HepG2 (cell line): Measurements from ENCODE around the gene ACVR1B. TPM values are rescaled to one million over a fixed set of nuclear protein-coding genes. Genes with fewer than 3 reads are reported as not detected.

ENCODE experiments used
- ATAC-seq: fragments of 200-7000 bp; cut with Tn5 transposase; 3 replicates; pipeline ENCODE4 v1.9.1; 2020; ENCODE audit warnings: mild to moderate bottlenecking, moderate library complexity
- BruUV-seq: library from RNA; stranded (reverse); fragments of 400-500 nt; replicated peaks from 2 replicates; lab custom pipeline; 2021; lab: Mats Ljungman, UMichigan
- CTCF ChIA-PET: fragments of 300-600 bp; formaldehyde crosslinking; extraction: SDS; loops from one replicate; lab custom pipeline; 2021; ENCODE audit warnings: low total read pairs, inconsistent platforms, low intra/inter-chr PET ratio; lab: Yijun Ruan, JAX
- POLR2A ChIA-PET: fragments of 350-600 bp; sonication (Branson Sonifier 250); formaldehyde crosslinking; loops from one replicate; lab custom pipeline; 2020; ENCODE audit warnings: antibody characterized with exemption, inconsistent platforms; lab: Yijun Ruan, JAX
- DNase-seq: peaks from one replicate; pipeline ENCODE4 v3.0.0-alpha.2; 2015; ENCODE audit warnings: low spot score
- FAIRE-seq: peaks from 3 replicates; lab custom pipeline; 2011; peaks lifted over from hg19 to GRCh38; lab: Jason Lieb, UNC
- H2AFZ ChIP-seq: one replicate; pipeline ENCODE4 v1.6.1; 2011; ENCODE audit warnings: low read length, inconsistent platforms
- H3K27ac ChIP-seq: fragments of 300-600 bp; 3 replicates; pipeline ENCODE4 v1.8.0; 2011; ENCODE audit warnings: mixed run types, mild to moderate bottlenecking, mixed read lengths, low read length, inconsistent platforms; ENCODE audit not compliant: insufficient read depth; ENCODE audit errors: extremely low read length
- H3K27me3 ChIP-seq, 2 experiments: fragments of 200-600 bp in 1 of 2; 2 replicates in 1 of 2; 3 replicates in 1 of 2; pipeline versions ENCODE4 v1.6.0 to v1.8.0; 2011; ENCODE audit warnings: low read length in 2 of 2, mild to moderate bottlenecking in 2 of 2, moderate library complexity in 2 of 2, inconsistent platforms in 1 of 2; ENCODE audit not compliant: insufficient read depth in 2 of 2, control insufficient read depth in 1 of 2
- H3K36me3 ChIP-seq, 2 experiments: fragments of 200-600 bp in 1 of 2; replicated peaks in 1 of 2; 2 replicates in 1 of 2; 3 replicates in 1 of 2; pipeline versions ENCODE4 v1.5.1 to v1.8.0; 2011; ENCODE audit warnings: low read length in 2 of 2, inconsistent platforms in 1 of 2; ENCODE audit not compliant: insufficient read depth in 2 of 2, control insufficient read depth in 1 of 2
- H3K4me1 ChIP-seq: 2 replicates; pipeline ENCODE4 v1.5.1; 2012; ENCODE audit warnings: low read length, inconsistent platforms; ENCODE audit not compliant: insufficient read depth
- H3K4me2 ChIP-seq: 2 replicates; pipeline ENCODE4 v1.6.0; 2011; ENCODE audit warnings: low read depth, low read length, inconsistent platforms
- H3K4me3 ChIP-seq, 3 experiments: fragments of 200-600 bp in 1 of 3; sonication (generic), shearing (Covaris generic) in 1 of 3; replicated peaks in 1 of 3; 2 replicates each; pipeline ENCODE4 v1.5.1; 2011 to 2016; ENCODE audit warnings: low read length in 3 of 3, inconsistent platforms in 2 of 3, low read depth in 2 of 3, mild to moderate bottlenecking in 2 of 3, control low read depth in 1 of 3, mixed read lengths in 1 of 3; ENCODE audit not compliant: insufficient read depth in 1 of 3
- H3K79me2 ChIP-seq: one replicate; pipeline ENCODE4 v1.6.1; 2011; ENCODE audit warnings: low read length, inconsistent platforms; ENCODE audit not compliant: insufficient read depth
- H3K9ac ChIP-seq: 2 replicates; pipeline ENCODE4 v1.6.0; 2011; ENCODE audit warnings: mild to moderate bottlenecking, low read depth, low read length, inconsistent platforms; ENCODE audit not compliant: insufficient read depth
- H3K9me3 ChIP-seq: 2 replicates; pipeline ENCODE4 v1.5.1; 2012; ENCODE audit warnings: mild to moderate bottlenecking, low read length
- H4K20me1 ChIP-seq: 2 replicates; pipeline ENCODE4 v1.6.0; 2011; ENCODE audit warnings: inconsistent platforms, mild to moderate bottlenecking, low read length, moderate library complexity; ENCODE audit not compliant: insufficient read depth
- CEBPB ChIP-seq: IDR thresholded peaks from 2 replicates; pipeline ENCODE4 v1.6.1; 2011; ENCODE audit warnings: low read depth, low read length, improper control_type of control experiment, borderline replicate concordance
- PRDM10 ChIP-seq: sonication (generic); formaldehyde crosslinking; IDR thresholded peaks from 2 replicates; pipeline ENCODE4 v1.4.0; 2020; ENCODE audit warnings: low read depth, missing genetic modification reagents
- ZNF136 ChIP-seq: sonication (generic); formaldehyde crosslinking; IDR thresholded peaks from 2 replicates; pipeline ENCODE4 v1.8.1; 2022; ENCODE audit warnings: low read depth, mild to moderate bottlenecking, moderate library complexity, missing genetic modification reagents
- ZNF331 ChIP-seq: sonication (generic); formaldehyde crosslinking; IDR thresholded peaks from 2 replicates; pipeline ENCODE4 v1.4.0; 2020; ENCODE audit warnings: missing genetic modification reagents
- ZNF777 ChIP-seq: sonication (generic); formaldehyde crosslinking; IDR thresholded peaks from 2 replicates; pipeline ENCODE4 v1.4.0; 2020; ENCODE audit warnings: missing genetic modification reagents
- WGBS: methylation state at CpG from one replicate; pipeline ENCODE4 v1.1.6; 2017; ENCODE audit warnings: low lambda C conversion rate; 5-methylcytosine and 5-hydroxymethylcytosine counted together
- in situ Hi-C: cut with HindIII; loops from 2 replicates; pipeline ENCODE4 v1.10.0; 2017; ENCODE audit warnings: low pct_unique_long_range_greater_than_20kb; ENCODE audit not compliant: extremely low pct_ligation_motif_present
- intact Hi-C: fragments of 100-400 bp; cut with micrococcal nuclease; formaldehyde crosslinking; loops from one replicate; pipeline ENCODE4 v1.10.0; 2022; ENCODE audit not compliant: unreplicated experiment
- polyA plus RNA-seq, 8 experiments: library from polyadenylated mRNA; depleted of rRNA in 3 of 8; stranded (reverse) in 7 of 8; unstranded in 1 of 8; fragments of >200 nt; fragmentation: Illumina TruSeq in 4 of 8; extraction: Trizol in 4 of 8; gene quantifications; 2 replicates each; pipeline versions ENCODE4 v1.2.1 to v1.2.3, GENCODE V29; 2011 to 2016; ENCODE audit warnings: low read depth in 4 of 8, missing spikeins in 1 of 8, mixed read lengths in 1 of 8; ENCODE audit not compliant: insufficient read depth in 1 of 8
- total RNA-seq, 5 experiments: library from RNA; depleted of rRNA; stranded (reverse); fragments of >200 nt; fragmentation: Illumina TruSeq; extraction: Trizol; gene quantifications; 2 replicates each; pipeline ENCODE4 v1.2.3, GENCODE V29; 2016; ENCODE audit warnings: low read depth in 1 of 5

The ACVR1B gene
- total and polyA plus RNA-seq, 2 of the 13 experiments (the other 11 are each of a cell fraction or from before 2014, with no cell fraction given), result 8.9 to 12.1 TPM

GRCh38 chr12:52005903-52006703 lies 54.6 kb downstream of the ACVR1B start:
- ATAC-seq (no peak), FAIRE-seq (no peak), DNase-seq (no peak)
- 0 out of 5 replicates have a peak, but pooled peaks cover 0 to 1% of the 10 kb centered on the region in 2 experiments for H3K27me3 ChIP-seq
- H3K27ac ChIP-seq, result no peak overlapping the region
- H3K79me2 ChIP-seq, result no peaks in the 10 kb centered on the region
- ChIA-PET POLR2A (interaction anchor here (0.9 kb wide), 1 partner anchor 17 kb away, joined by 3 read pairs; no protein-coding TSS in a partner anchor), CTCF (interaction anchor here (1.1 kb wide), 1 partner anchor 15 kb away, joined by 3 read pairs; no protein-coding TSS in a partner anchor)
- TF ChIP-seq CEBPB, result peak; percentile 50; the same call in 1 of the 2 replicates
- TF ChIP-seq ZNF331 (CRISPR knock-in tag), result no peak
- no peaks in the 10 kb centered on the region for H3K9me3 ChIP-seq
- peak overlapping the region; percentile 30; the same call in 1 of the 2 replicates for H3K4me2 ChIP-seq
- intact Hi-C loops, result no loop called here
- H3K4me1 ChIP-seq, result peaks cover 33% of the 10 kb centered on the region
- BruUV-seq, result no TSS peak
- no peak overlapping the region for H3K9ac ChIP-seq
- in situ Hi-C loops, result no loop called here
- no peak overlapping the region for H2AFZ ChIP-seq
- H3K36me3 ChIP-seq, result no peaks in the 10 kb centered on the region
- no peaks in the 10 kb centered on the region for H4K20me1 ChIP-seq
- WGBS, result 69% methylated on average over 24 of the region's 28 CpGs
- peak overlapping the region in 2 of 3 experiments; percentile 43 to 50; a peak in 2 of 6 replicates for H3K4me3 ChIP-seq

- TF ChIP-seq PRDM10 (no peak), ZNF136 (no peak), ZNF777 (CRISPR knock-in tag) (peak; percentile 58; the same call in 1 of the 2 replicates)
- Histone ChIP-seq H3K4me1 (peaks cover 39% of the 10 kb centered on the region), H3K4me3 (peak within 1 kb of the TSS; percentile 22 to 55 (median 50); a peak in 3 of 6 replicates), H2AFZ (no peak within 1 kb of the TSS), H3K9me3 (no peaks in the 10 kb centered on the region), H3K9ac (peak within 1 kb of the TSS; percentile 25; the same call in 1 of the 2 replicates), H3K27me3 (0 out of 5 replicates have a peak, but pooled peaks cover 0 to 1% of the 10 kb centered on the region in 2 experiments), H3K27ac (no peak within 1 kb of the TSS), H3K79me2 (no peaks in the 10 kb centered on the region), H4K20me1 (no peaks in the 10 kb centered on the region), H3K4me2 (peak within 1 kb of the TSS; percentile 36; the same call in 1 of the 2 replicates), H3K36me3 (no peaks in the 10 kb centered on the region)
- DNase-seq (no peak), ATAC-seq (no peak), FAIRE-seq (no peak)
- in situ Hi-C loops (no loop called here), intact Hi-C loops (no loop called here)
- ChIA-PET CTCF (interaction anchor here (1.1 kb wide), 1 partner anchor 14 kb away, joined by 3 read pairs; no protein-coding TSS in a partner anchor), POLR2A (interaction anchor here (0.9 kb wide), 1 partner anchor 16 kb away, joined by 3 read pairs; no protein-coding TSS in a partner anchor)
- WGBS, result 93% methylated on average over 6 of the region's 60 CpGs
- BruUV-seq, result no TSS peak
These were observed 55.2 kb downstream of the ACVR1B start, which contains the start of gene TAMALIN for GRCh38 chr12:52006726-52007157. Gene TAMALIN, plus strand, starts transcription at chr12:52006946. Its CDS starts 74 bp downstream, at chr12:52007020.
